HG02970 (cell line): ENCODE results near the gene HOXA10.

Experiments
- ATAC-seq: cut with Tn5 transposase; IDR thresholded peaks from one replicate; pipeline ENCODE4 v1.9.1; 2021; ENCODE audit warnings: mild to moderate bottlenecking, moderate library complexity, moderate number of reproducible peaks; ENCODE audit not compliant: unreplicated experiment, low FRiP score

Gene HOXA10

DNA sequence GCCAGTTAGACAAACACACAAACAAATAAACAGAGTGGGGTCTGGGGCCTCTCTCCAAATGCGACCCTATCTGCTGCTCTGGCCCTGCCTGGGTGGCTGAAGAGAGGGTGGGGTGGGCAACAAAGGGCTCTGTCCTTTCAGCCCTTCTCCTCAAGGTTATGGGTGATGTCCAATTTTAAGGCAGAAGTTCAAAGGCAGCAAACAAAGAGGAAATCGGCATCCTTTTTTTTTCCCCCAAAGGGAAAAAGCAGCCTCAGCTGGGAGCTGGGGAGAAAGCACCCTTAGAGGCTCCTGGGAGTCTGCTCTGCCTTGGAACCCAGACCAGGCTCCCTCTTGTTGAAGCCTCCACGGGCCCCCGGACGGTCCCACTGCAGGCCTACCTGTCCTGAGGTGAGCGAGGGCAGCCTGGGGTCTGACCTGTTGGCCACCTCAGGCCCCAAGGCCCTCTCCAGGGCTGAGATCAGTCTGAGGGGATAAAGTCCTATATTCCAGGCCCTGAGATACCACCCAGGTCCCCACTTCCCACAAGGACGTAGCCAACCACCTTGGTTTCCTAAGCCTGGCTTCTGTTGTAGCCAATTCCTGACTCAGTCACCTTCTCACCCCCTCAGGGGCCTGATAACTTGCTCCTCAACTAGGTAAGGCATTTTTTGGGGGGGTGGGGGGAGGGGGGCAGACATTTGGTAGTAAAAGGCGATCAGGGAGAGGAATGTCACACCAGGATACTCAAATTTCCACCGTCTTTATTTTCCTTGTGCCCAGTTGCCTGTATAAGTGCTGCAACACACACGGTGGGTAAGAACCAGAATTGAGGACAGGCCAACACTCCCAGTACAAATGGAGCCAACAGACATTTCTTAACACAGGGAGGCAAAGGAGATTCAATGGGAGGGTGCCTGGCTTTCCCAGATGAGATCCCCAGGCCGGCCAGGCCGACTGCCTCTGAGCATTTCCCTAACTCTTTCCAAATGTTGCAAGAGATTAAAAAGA is 6.6 kb upstream of the HOXA10 start:
- no peak for ATAC-seq

DNA sequence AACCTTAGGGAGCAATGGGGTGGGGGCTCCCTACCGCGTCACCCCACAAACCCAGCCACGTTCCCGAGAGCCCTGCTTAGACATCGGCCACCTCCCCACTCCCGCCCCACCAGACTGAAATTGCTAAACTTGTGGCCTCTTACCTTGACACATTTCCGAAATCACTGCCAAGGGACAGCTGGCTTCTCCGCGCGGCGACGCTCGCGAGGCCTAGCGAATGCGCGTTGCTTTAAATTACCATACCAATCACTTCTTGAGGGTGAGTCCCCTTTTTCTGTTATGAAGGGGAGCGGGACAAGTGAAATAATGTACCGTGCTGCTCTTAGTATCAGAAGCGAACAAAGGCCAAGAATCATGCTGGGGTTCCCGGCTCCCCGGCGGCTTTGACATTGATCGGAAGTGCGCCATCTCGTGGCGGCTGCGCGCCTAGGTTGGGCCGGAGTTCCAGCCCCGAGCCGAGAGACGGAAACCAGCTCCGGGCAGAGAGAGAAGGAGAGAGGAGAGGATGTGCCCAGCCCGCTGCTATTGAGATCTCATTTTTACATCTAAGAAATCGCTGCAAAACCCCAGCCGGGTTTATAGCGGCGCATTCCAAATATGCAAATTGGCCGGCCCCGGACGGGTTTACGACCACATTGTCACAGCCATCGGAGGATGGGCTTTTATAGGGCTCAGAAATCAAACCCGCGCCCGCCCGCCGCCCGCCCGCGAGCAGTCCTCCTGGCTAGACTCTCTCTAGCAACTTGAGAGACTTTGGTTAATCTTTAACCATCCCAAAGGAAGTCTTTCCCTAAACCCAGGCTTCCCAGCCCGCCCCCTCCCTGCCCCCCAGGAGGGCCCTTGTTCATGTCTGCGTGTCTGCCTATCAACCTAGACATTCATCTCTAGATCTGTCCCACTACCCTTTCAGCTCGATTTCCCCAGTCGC is 5.6 kb upstream of the HOXA10 start:
- no peak for ATAC-seq

DNA sequence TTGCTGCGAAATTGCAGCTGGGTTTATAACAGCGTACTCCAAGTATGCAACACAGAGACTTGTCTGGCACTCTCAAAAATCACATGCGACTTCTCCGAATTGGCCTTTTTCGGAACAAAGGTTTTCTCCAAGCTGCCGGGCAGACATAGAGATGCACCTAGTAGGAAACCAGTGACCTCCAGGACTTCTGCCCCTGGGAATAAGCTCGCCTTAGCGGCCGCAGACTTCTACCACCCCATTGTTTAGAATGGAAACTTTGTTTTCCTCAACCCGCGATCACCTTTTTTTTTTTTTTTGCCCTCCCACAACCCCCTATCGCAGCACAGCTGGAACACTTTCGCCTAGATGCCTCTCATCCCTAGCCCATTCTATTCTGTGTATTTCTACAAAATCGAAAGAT is 4.9 kb upstream of the HOXA10 start:
- ATAC-seq, result no peak

DNA sequence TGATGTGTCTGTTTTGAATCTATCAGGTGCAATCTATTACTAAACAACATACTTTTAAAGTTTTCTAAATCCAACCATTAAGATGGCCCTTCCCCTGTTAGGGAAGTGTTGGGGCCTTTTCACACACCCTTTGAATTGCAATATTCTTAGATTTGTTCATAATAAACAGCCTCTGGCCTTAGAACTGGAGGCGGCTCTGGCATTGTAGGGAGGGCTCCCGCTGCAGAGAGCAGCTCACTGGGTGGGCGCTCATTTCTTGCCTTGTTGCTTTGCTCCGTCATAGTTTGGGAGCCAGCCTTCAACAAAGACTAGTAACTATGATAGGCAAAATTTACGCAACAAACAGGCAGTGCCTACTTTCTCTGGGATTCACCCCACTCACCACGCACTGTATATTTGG is 4.2 kb upstream of the HOXA10 start:
- ATAC-seq, result no peak

DNA sequence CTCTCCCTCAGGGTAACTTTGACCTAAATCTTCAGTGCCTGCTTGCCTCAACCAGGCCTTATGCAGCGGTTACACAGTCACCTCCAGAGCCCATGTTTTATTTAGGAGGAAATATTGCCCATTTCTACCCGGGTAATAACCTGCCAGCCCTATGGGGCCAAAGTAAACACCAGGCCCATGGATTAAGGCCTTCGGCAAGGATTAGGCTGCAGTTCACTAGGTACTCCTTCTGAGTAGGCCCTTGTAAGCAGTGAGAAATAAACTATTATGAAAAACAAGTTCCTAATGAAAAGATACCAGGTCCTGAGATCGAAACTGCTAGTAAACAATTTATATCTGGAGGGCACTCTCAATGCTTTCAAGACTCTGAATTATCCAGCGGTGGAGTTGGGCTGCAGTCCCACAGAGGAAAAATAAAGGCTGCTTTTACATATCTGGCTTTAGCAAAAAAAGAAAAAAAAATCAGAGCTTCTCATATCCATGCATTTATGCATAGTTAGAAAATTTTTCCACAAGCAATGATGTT is 3.7 kb upstream of the HOXA10 start:
- no peak for ATAC-seq

DNA sequence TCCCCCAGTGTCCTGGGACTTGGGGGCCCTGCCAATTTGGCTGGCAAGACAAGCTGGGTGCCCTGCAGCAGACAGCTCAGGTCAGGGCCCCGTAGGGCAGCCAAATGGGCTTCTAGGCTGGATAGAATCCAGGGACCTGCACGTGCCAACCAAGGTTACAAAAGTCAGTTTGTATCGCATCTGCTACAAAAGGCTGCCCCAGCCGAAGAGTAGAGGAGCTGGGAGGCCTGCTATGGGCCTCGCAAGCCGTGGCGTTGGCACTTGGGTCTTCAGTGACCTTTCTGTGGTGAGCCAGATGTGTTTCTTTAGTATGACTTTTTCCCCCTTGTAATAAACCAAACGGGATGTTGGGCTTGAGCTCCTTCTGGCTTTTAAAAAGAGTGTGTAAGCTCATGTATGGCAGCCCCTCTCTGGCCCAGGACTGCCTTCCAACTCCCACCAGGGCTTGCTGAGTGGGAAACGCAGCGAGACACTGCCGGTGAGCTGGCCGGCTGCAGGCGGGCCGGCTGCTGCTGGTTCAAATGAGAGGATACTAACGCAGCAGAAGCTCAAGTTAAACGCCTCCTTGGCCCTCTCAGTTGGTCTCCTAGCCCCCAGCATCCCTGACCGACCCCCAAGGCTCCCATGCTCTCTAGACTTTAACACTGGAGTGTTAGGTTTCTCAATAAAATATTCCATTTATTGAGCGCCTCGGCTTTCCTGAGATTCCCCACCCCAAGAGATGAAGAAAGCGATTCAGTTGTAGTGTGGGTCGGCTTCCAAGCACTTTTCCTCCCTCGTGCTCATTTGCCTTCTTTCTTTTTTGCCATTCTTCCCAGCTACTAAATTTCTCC is 3.1 kb upstream of the HOXA10 start:
- no peak for ATAC-seq

DNA sequence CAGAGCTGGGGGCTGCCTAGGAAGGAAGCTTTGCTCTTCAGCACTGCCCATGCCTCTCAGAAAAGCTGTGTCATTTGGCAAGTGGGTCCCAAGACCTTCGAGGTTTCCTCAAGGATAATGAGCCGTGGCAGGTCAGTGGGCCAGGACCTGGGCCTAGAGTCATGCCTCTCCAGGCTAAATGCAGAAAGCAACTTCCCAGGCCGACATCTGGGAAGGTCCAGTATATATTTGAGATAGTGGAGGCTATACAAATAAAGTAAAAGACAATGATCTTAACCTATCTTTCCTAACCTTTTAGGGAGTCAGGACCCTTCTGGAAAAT is 2.4 kb upstream of the HOXA10 start:
- no peak for ATAC-seq

DNA sequence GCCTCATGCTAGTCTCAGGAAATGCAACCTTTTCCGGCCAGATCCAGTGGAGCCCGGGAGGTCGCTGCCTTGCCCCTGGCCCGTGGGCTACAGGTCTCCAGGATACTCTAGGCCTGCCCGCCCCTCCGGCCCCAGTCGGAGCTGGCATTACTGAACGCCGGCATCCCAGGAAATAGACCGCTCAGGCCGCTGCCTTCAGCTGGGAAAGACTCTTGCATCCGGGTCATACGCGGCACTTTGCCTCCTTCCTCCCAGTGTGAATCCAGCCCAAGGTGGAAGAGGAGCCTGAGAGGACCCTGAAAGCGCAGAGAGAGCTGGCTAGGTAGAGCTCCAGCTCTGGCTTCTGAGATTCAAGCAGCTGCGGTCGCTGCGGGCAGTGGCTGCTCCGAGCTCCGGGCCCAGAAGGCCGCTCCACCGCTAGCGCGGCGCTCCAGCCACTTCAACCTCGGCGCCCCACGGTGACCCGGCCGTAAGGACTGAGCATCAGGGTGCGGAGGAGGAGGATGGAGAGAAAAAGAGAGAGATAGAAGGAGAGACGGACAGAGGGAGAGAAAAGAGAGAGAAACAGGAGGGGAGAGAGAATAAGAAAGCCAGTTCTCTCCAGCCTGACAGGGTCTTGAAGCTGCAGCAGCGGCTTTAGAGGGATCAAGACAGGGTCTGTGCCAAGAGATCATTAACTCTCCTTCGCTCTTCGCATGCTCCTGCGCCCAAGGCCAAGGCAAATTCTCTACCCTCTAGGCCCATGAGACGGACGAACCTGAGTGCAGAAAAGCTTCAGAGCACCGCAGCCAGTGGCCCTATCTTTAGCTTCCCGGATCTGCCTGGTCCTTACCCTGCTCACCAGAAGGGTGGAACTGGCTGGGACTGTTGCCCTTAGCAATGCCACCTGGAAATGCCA is 1.8 kb upstream of the HOXA10 start:
- no peak for ATAC-seq

DNA sequence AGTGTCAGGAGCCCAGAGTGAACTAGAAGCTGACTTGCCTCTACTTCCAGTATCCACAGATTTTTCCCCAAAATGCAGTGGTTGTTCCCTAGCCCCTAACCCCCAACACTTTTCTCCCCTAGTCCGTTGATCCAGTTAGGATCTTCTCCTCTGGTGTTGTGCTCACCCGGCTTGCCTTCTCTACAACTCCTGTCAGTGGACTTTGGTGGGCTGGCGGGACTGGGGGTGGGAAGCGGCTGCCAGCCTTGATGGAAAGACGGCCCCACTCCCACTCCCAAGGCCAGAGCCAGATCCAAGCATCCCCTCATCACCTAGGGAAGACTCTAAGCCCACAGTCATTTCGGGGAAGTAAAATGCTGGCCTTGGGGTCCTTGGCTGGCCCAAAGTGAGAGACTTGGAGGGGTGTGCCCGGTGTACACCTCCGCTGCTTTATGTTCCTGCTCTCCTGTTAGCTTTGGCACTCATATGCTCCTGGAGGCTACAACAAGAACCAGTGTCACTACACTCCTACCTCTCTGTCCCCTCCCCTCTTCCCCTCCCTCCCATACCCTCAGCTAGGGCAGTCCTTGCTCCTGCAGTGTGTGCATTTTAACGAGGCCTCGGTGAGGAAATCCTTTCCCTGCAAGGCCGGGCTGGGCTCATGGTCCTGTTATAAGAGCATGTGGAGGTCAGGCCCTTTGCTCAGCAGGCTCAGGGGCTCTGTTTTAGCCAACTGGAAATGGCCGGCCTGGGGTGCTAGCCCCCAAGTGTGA is 930 bp upstream of the HOXA10 start:
- ATAC-seq, result no peak

DNA sequence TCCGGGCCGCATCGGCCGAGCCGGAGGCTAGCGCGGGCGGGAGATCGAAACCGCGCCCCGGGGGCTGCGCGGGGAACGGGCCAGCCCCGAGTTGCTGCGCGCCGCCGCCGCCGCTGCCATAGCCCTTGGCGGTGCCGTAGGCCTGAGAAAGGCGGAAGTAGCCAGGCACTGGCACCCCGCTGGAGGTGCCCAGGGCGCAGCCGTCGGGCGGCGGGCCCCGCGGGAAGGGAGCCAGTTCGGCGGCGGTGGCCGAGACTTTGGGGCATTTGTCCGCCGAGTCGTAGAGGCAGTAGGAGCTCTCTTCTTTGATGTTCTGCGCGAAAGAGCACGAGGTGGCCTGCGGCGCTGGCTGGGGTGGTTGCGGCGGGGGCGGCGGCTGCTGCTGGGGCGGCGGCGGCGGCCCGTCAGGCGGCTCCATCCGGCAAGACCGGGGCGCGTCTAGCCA is 587 bp downstream of the HOXA10 start:
- ATAC-seq, result no peak

DNA sequence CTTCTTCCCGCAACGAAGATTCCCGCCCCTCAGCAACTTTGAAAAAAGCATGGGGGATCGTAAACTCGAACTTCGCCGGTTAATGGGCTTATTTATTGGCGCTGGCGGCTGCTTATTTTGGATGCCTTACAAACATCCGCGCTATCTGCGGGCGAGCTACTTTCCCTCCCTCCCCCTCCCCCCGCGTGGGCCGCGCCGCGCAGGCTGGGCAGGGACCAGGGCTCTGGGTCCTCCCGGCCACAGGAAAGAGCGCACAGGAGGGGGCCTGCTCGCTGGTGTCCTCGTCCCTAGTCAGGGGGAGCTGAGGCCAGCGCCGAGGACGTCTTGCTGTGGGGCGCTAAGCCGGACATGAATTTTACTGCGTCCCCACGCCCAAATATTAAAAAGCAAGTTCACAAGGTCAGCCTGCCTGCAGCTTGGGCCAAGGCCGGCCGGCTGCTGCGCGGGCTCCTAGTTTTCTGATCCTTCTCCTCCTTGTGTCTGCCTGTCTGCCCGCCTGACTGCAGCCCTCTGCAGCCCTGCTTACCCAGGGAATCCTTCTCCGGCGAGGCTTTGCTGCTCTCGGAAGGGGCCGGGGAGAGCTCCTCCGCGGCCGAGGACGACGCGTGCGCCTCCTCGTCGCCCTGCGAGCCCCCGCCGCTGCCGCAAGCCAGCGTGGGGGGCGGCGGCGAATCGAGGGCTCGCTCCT is 1.2 kb downstream of the HOXA10 start:
- ATAC-seq, result no peak

DNA sequence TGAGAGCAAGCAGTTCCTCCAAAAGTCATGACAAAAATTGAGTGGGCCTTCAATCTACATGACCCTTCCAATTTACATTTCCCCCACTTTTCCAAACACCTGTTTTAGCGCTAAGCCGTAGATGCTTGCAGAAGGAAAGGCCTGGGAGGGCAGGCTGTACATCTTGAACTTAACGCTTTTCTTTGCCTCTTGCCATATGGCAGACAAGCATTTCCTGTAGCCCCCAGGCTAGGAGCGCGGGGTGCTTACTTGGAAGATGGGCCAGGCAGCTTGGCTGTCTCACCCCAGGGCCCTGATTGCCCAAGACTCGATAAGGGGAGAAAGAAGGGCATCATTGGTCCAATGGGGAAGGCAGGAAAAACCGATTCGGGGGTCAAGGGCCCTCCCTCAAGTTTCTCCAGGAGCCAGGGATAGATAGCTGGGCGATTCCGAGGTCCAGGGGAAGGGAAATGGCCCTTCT is 1.8 kb downstream of the HOXA10 start:
- ATAC-seq, result no peak

DNA sequence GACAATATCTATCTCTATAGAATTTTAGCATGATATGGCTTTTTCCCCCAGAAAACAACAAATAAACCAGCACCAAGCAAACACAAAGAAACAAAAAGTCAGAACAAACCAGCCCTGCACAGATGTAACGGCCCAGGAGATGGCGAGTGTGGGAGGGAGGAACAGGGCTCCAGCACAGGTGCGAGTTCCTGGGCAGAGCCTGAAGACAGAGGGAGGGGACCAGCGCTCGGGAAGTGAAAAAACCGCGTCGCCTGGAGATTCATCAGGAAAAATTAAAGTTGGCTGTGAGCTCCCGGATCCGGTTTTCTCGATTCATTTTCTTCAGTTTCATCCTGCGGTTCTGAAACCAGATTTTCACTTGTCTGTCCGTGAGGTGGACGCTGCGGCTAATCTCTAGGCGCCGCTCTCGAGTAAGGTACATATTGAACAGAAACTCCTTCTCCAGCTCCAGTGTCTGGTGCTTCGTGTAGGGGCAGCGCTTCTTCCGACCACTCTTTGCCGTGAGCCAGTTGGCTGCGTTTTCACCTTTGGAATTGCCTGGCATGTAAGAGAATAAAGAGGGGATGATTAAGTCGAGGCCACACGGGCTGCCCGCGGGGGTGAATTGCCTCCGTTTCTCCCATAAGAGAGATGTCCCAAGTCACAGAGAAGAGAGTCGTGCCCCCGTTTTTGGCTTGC is 2.3 kb downstream of the HOXA10 start:
- no peak for ATAC-seq

DNA sequence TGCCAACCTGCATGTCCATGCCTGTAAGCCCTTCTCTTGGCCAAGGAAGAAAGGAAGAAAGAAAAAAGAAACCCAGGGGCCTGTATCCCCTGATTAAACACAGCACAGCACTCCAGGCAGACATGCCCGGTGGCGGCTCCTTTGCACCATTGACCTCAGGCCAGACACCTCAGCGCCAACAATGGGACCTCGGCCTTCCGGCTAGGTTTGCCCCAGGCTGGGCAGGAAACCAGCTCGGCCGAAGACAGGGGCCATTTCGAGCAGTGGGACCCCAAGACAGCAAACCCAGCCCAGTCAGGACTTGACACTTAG is 2.8 kb downstream of the HOXA10 start:
- no peak for ATAC-seq

DNA sequence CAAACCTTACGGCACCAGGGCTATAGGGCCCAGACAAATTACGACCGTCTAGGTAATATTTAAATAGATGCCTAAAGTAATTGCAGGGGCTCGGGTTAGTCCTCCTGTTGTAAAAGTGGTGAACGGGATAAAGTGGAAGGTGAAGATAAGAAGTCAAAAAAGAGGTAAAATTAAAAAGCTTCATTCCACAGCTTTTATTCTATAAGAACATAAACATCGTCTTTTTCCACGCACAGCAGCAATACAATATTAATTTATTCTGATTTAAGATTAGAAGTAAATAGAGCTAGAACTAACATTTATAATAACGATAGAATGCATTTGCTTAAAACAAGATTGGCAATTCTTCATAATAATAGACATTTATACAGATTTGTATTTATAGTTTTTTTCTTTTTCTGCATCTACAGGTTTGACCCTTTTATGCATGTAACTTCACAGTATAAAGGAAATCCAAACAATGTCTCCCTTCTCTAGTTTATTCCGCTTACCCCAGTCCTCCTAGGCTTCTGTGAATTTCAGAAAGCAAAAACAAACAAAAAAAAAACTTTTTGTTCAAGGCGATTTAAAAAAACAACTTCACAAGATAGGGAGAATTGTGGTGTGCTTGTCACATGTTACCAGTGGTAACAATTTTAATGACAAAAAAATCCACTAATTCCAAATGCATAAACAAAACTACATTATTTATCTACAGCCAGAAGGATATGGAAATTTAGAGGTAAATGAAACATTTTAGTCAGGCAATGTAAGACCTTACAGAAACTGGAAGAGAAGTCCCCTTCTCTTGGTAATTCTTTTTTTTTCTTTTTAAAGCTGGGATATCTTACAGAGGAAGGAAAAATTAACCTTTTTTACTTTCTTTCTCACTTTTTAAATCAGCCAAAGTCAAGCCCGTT is 3.4 kb downstream of the HOXA10 start:
- ATAC-seq, result no peak

DNA sequence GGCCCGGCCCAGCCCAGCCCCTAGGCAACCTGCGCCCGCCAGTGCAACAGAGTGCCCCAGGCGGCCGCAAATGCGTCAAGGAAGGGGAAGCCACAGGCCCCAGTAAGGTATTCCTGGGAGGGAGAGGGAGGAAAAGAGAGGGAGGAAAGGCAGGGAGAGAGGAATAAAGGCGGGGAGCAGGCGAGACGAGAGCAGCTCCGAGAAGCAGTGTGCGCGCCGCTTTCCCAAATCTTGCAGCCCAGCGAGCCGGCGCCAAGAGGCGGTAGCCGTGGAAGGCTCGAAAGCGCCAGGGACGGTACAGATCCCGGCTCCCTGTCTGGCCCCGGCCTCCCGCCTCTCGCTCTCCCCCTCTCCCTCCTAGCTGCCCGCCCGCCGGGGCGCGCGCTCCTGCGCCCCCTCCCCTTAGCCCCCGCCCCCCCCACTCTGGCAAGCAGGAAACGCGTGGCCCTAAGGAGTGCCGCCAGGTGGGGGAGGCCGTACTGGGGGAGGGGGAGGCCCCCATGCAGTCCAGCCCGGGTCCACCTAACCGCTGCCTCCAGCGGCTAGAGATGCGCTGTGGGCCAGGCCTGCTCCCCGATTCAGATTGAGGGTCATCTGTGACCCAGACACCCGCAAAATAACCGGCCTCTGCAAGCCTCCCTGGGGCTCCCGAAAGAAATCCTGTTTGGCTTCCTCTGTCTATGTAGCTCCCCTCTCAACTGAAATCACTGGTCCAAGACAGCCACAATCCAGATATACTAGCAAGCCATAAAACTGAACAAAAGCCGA is 4.3 kb downstream of the HOXA10 start:
- ATAC-seq, result no peak
